PC-3 (cell line): ENCODE results near the gene SON. TPM values are rescaled to one million over a fixed set of nuclear protein-coding genes. Genes with fewer than 3 reads are reported as not detected.
A peak's percentile ranks its signal among the peaks of the same experiment; 100 is the strongest.
"Not testable (repeated sequence)": the region's sequence is repeated elsewhere in the genome, so short reads cannot be mapped to it uniquely, and the experiment has no call there.

Experiments
- ATAC-seq: fragments of 200-7000 bp; cut with Tn5 transposase; 2 replicates; pipeline ENCODE4 v1.9.1; 2020; ENCODE audit warnings: mild to moderate bottlenecking, moderate library complexity
- BruUV-seq: library from RNA; stranded (reverse); fragments of 400-500 nt; replicated peaks from 2 replicates; lab custom pipeline; 2021; lab: Mats Ljungman, UMichigan
- CTCF ChIA-PET: fragments of 300-600 bp; sonication (Branson Sonifier 250); formaldehyde crosslinking; loops from one replicate; lab custom pipeline; 2022; ENCODE audit warnings: antibody characterized with exemption; lab: Charles Lee
- POLR2A ChIA-PET: fragments of 300-600 bp; sonication (Branson Sonifier 250); formaldehyde crosslinking; loops from one replicate; lab custom pipeline; 2022; ENCODE audit warnings: antibody characterized with exemption; ENCODE audit not compliant: unreplicated experiment; lab: Charles Lee
- DNase-seq: peaks from one replicate; pipeline ENCODE4 v3.0.0-alpha.2; 2015
- H2AFZ ChIP-seq: fragments of 300-600 bp; sonication (generic); 2 replicates; pipeline ENCODE4 v1.6.0; 2016; ENCODE audit warnings: antibody characterized with exemption, low read length
- H3F3A ChIP-seq: fragments of 300-600 bp; sonication (generic); one replicate; pipeline ENCODE4 v1.6.0; 2017; ENCODE audit warnings: antibody characterized with exemption, low read length, control low read depth, mild to moderate bottlenecking; ENCODE audit not compliant: unreplicated experiment
- H3K27ac ChIP-seq: fragments of 300-600 bp; sonication (generic); 2 replicates; pipeline ENCODE4 v1.5.1; 2016; ENCODE audit warnings: mild to moderate bottlenecking, low read length
- H3K27me3 ChIP-seq: fragments of 300-600 bp; sonication (generic); 2 replicates; pipeline ENCODE4 v1.6.1; 2016; ENCODE audit warnings: low read length, mixed read lengths
- H3K36me3 ChIP-seq: fragments of 300-600 bp; sonication (generic); 2 replicates; pipeline ENCODE4 v1.6.1; 2016; ENCODE audit warnings: low read depth, mixed run types, low read length, mixed read lengths
- H3K4me1 ChIP-seq: fragments of 300-600 bp; sonication (generic); 2 replicates; pipeline ENCODE4 v1.5.1; 2016; ENCODE audit warnings: low read length; ENCODE audit not compliant: insufficient read depth
- H3K4me2 ChIP-seq: fragments of 300-600 bp; sonication (generic); 2 replicates; pipeline ENCODE4 v1.6.0; 2016; ENCODE audit warnings: low read length
- H3K4me3 ChIP-seq: fragments of 300-600 bp; sonication (generic); 2 replicates; pipeline ENCODE4 v1.5.1; 2016; ENCODE audit warnings: mild to moderate bottlenecking, low read length, mixed read lengths
- H3K79me2 ChIP-seq: fragments of 300-600 bp; sonication (generic); 2 replicates; pipeline ENCODE4 v1.6.1; 2017; ENCODE audit warnings: low read length, mixed read lengths
- H3K9ac ChIP-seq: fragments of 300-600 bp; sonication (generic); 2 replicates; pipeline ENCODE4 v1.6.0; 2016; ENCODE audit warnings: mild to moderate bottlenecking, low read length
- H3K9me2 ChIP-seq: fragments of 300-600 bp; sonication (generic); replicated peaks from 2 replicates; pipeline ENCODE4 v1.6.1; 2016; ENCODE audit warnings: mixed run types, low read length, mixed read lengths
- H3K9me3 ChIP-seq: fragments of 300-600 bp; sonication (generic); 2 replicates; pipeline ENCODE4 v1.6.1; 2016; ENCODE audit warnings: low read length, mixed read lengths
- H4K20me1 ChIP-seq: fragments of 300-600 bp; sonication (generic); 2 replicates; pipeline ENCODE4 v1.6.1; 2016; ENCODE audit warnings: low read length, mixed read lengths
- CTCF ChIP-seq: fragments of 300-600 bp; sonication (generic); conservative IDR thresholded peaks from 2 replicates; pipeline ENCODE4 v1.5.1; 2017; ENCODE audit warnings: antibody characterized with exemption, low read depth, mild to moderate bottlenecking, low read length
- EZH2 ChIP-seq: fragments of 300-600 bp; sonication (generic); IDR thresholded peaks from one replicate; pipeline ENCODE4 v1.6.1; 2017; ENCODE audit warnings: antibody characterized with exemption, mild to moderate bottlenecking, low read length; ENCODE audit not compliant: unreplicated experiment
- EZH2phosphoT487 ChIP-seq: fragments of 300-600 bp; sonication (generic); IDR thresholded peaks from 2 replicates; pipeline ENCODE4 v1.6.1; 2018; ENCODE audit warnings: mild to moderate bottlenecking, antibody characterized with exemption, low read length, borderline replicate concordance
- intact Hi-C: fragments of 100-400 bp; cut with micrococcal nuclease; formaldehyde crosslinking; loops from 2 replicates; pipeline ENCODE4 v1.9.0; 2023
- total RNA-seq: library from RNA; depleted of rRNA; stranded (reverse); fragments of >200 nt; gene quantifications from 2 replicates; pipeline ENCODE4 v1.2.3, GENCODE V29; 2014

Gene SON
- total RNA-seq, 1 experiment from 2014 or later: 373 TPM

- H3K4me3 ChIP-seq: no peak overlapping the region
- no peaks in the 10 kb centered on the region for H3K79me2 ChIP-seq
- POLR2A ChIA-PET: interaction anchor here (0.6 kb wide), 1 partner anchor 163 kb away, joined by 11 read pairs; no protein-coding TSS in a partner anchor
- no peaks in the 10 kb centered on the region for H4K20me1 ChIP-seq
- H3K9me3 ChIP-seq: no peaks in the 10 kb centered on the region
- H3F3A ChIP-seq: no peaks in the 10 kb centered on the region
- DNase-seq: no peak
- BruUV-seq: no TSS peak
- no peaks in the 10 kb centered on the region for H3K9me2 ChIP-seq
- TF ChIP-seq EZH2: no peak
- no peak for TF ChIP-seq EZH2phosphoT487
- TF ChIP-seq CTCF: no peak
- H3K9ac ChIP-seq: no peak overlapping the region
- ATAC-seq: peak; percentile 51
- CTCF ChIA-PET: interaction anchor here (0.5 kb wide), 1 partner anchor 521 kb away, joined by 4 read pairs; no protein-coding TSS in a partner anchor
- no peak overlapping the region for H3K4me2 ChIP-seq
- H3K27me3 ChIP-seq: no peaks in the 10 kb centered on the region
- H3K36me3 ChIP-seq: peaks cover 3% of the 10 kb centered on the region; the same call in 1 of the 2 replicates
- peaks cover 5% of the 10 kb centered on the region for H3K4me1 ChIP-seq
- no peak overlapping the region for H3K27ac ChIP-seq
- H2AFZ ChIP-seq: no peak overlapping the region
- intact Hi-C loops: no loop called here
Measured at GRCh38 chr21:33608559-33608958, 65.7 kb downstream of the SON start.

- H3K79me2 ChIP-seq: no peaks in the 10 kb centered on the region
- ChIA-PET CTCF (no interaction called here), POLR2A (no interaction called here)
- no peak overlapping the region for H3K4me3 ChIP-seq
- no peaks in the 10 kb centered on the region for H3F3A ChIP-seq
- no peak overlapping the region for H3K27ac ChIP-seq
- no peak overlapping the region for H3K4me2 ChIP-seq
- H3K9me3 ChIP-seq: no peaks in the 10 kb centered on the region
- peaks cover 4% of the 10 kb centered on the region; the same call in 1 of the 2 replicates for H3K36me3 ChIP-seq
- peaks cover 5% of the 10 kb centered on the region for H3K4me1 ChIP-seq
- no peak for TF ChIP-seq CTCF
- no peak for TF ChIP-seq EZH2
- no peak for TF ChIP-seq EZH2phosphoT487
- intact Hi-C loops: no loop called here
- no peak overlapping the region for H2AFZ ChIP-seq
- no peaks in the 10 kb centered on the region for H3K9me2 ChIP-seq
- no peaks in the 10 kb centered on the region for H4K20me1 ChIP-seq
- no peak overlapping the region for H3K9ac ChIP-seq
- no peaks in the 10 kb centered on the region for H3K27me3 ChIP-seq
- DNase-seq (no peak), ATAC-seq (no peak)
- BruUV-seq: no TSS peak
Measured at GRCh38 chr21:33611006-33611744, 68.3 kb downstream of the SON start.

GRCh38 chr21:33617565-33617964, 74.7 kb downstream of the SON start:
- intact Hi-C loops, H3K9me2 ChIP-seq, H3K4me3 ChIP-seq, H3K27me3 ChIP-seq, BruUV-seq, H3K4me2 ChIP-seq, H3K9me3 ChIP-seq, ATAC-seq, H3K9ac ChIP-seq, CTCF ChIA-PET, H4K20me1 ChIP-seq, H3F3A ChIP-seq, H3K27ac ChIP-seq, POLR2A ChIA-PET, H2AFZ ChIP-seq, H3K4me1 ChIP-seq, DNase-seq, H3K79me2 ChIP-seq: not testable (repeated sequence)
- H3K36me3 ChIP-seq: peaks cover 10% of the 10 kb centered on the region; the same call in 1 of the 2 replicates
